K562 (cell line): ENCODE measurements around the gene NENF. TPM values are rescaled to one million over a fixed set of nuclear protein-coding genes. Genes with fewer than 3 reads are reported as not detected.
A peak's percentile ranks its signal among the peaks of the same experiment; 100 is the strongest.

Experiments used
- CREM ChIP-seq: IDR thresholded peaks from 2 replicates; pipeline ENCODE4 v1.6.1; 2014; ENCODE audit warnings: antibody characterized with exemption, low read depth
- CTCF ChIP-seq, 3 experiments: IDR thresholded peaks in 2 of 3; conservative IDR thresholded peaks in 1 of 3; 2 replicates each; pipeline ENCODE4 v1.5.1; 2011 to 2012; ENCODE audit warnings: low read length in 3 of 3, mild to moderate bottlenecking in 3 of 3, control low read depth in 2 of 3, improper control_type of control experiment in 1 of 3, inconsistent platforms in 1 of 3, low read depth in 1 of 3, mixed read lengths in 1 of 3, moderate library complexity in 1 of 3; ENCODE audit not compliant: insufficient read depth in 2 of 3
- CXXC5 ChIP-seq: fragments of 250-450 bp; sonication (Bioruptor Pico); IDR thresholded peaks from 2 replicates; pipeline ENCODE4 v1.8.0; 2022; ENCODE audit warnings: inconsistent platforms, mild to moderate bottlenecking, moderate library complexity
- DEAF1 ChIP-seq: fragments of 450-650 bp; formaldehyde crosslinking; IDR thresholded peaks from 2 replicates; pipeline ENCODE4 v1.4.0; 2020; ENCODE audit warnings: mild to moderate bottlenecking, moderate library complexity
- GABPB1 ChIP-seq: sonication (generic); formaldehyde crosslinking; IDR thresholded peaks from 2 replicates; pipeline ENCODE4 v1.8.0; 2022; ENCODE audit warnings: mild to moderate bottlenecking, missing genetic modification reagents
- HDAC8 ChIP-seq: fragments of 450-650 bp; IDR thresholded peaks from 2 replicates; pipeline ENCODE4 v1.6.1; 2016; ENCODE audit warnings: mild to moderate bottlenecking, missing genetic modification characterization, moderate library complexity, missing compliant biosample characterization
- JUND ChIP-seq, 2 experiments: IDR thresholded peaks; 2 replicates in 1 of 2; 3 replicates in 1 of 2; pipeline ENCODE4 v1.6.1; 2011; ENCODE audit warnings: borderline replicate concordance in 2 of 2, low read depth in 2 of 2, low read length in 2 of 2, improper control_type of control experiment in 1 of 2, missing biosample characterization in 1 of 2, missing genetic modification characterization in 1 of 2, missing genetic modification reagents in 1 of 2
- KLF16 ChIP-seq: IDR thresholded peaks from 2 replicates; pipeline ENCODE4 v1.6.1; 2016; ENCODE audit warnings: antibody characterized with exemption
- MYC ChIP-seq, 2 experiments: fragments of 250-450 bp in 1 of 2; sonication (Bioruptor Pico) in 1 of 2; IDR thresholded peaks; 2 replicates each; pipeline versions ENCODE4 v1.5.1 to v1.6.1; 2012 to 2021; ENCODE audit warnings: low read depth in 2 of 2, borderline replicate concordance in 1 of 2, improper control_type of control experiment in 1 of 2, low read length in 1 of 2, mild to moderate bottlenecking in 1 of 2, moderate library complexity in 1 of 2
- NEUROD1 ChIP-seq: fragments of 150-350 bp; IDR thresholded peaks from 2 replicates; pipeline ENCODE4 v1.6.1; 2014; ENCODE audit warnings: borderline replicate concordance, low read length, low read depth; ENCODE audit not compliant: partially characterized antibody
- PML ChIP-seq: IDR thresholded peaks from 2 replicates; pipeline ENCODE4 v1.6.1; 2012; ENCODE audit warnings: low read length, inconsistent platforms
- POLR2AphosphoS2 ChIP-seq: IDR thresholded peaks from 2 replicates; pipeline ENCODE4 v1.6.1; 2012; ENCODE audit warnings: low read length, improper control_type of control experiment
- PRPF4 ChIP-seq: fragments of 200-400 bp; formaldehyde crosslinking; IDR thresholded peaks from one replicate; pipeline ENCODE4 v1.6.1; 2017; ENCODE audit warnings: low read length, low read depth, mild to moderate bottlenecking; ENCODE audit not compliant: insufficient read depth, poor library complexity, severe bottlenecking
- RAD21 ChIP-seq, 2 experiments: fragments of 250-450 bp in 1 of 2; fragments of 450-650 bp in 1 of 2; sonication (Bioruptor Pico) in 1 of 2; formaldehyde crosslinking in 1 of 2; IDR thresholded peaks in 1 of 2; conservative IDR thresholded peaks in 1 of 2; 2 replicates each; pipeline versions ENCODE4 v1.4.0 to v1.8.0; 2020 to 2022; ENCODE audit warnings: mild to moderate bottlenecking in 2 of 2, moderate library complexity in 1 of 2
- RB1 ChIP-seq: fragments of 450-650 bp; IDR thresholded peaks from 2 replicates; pipeline ENCODE4 v1.6.1; 2017; ENCODE audit warnings: low read depth, mild to moderate bottlenecking
- RBM39 ChIP-seq: fragments of 200-400 bp; formaldehyde crosslinking; optimal IDR thresholded peaks from 2 replicates; pipeline ENCODE3; 2018; ENCODE audit warnings: low read depth, low read length
- SMAD4 ChIP-seq: fragments of 250-450 bp; sonication (Bioruptor Pico); conservative IDR thresholded peaks from 2 replicates; pipeline ENCODE4 v1.8.0; 2021; ENCODE audit warnings: inconsistent platforms, mild to moderate bottlenecking, moderate library complexity
- SMC3 ChIP-seq: conservative IDR thresholded peaks from 2 replicates; pipeline ENCODE4 v1.6.1; 2011; ENCODE audit warnings: low read depth, low read length, improper control_type of control experiment; ENCODE audit not compliant: insufficient read depth
- SOX6 ChIP-seq: fragments of 450-650 bp; IDR thresholded peaks from 2 replicates; pipeline ENCODE4 v1.6.1; 2014; ENCODE audit warnings: mild to moderate bottlenecking
- STAG1 ChIP-seq: sonication (generic); formaldehyde crosslinking; IDR thresholded peaks from 2 replicates; pipeline ENCODE4 v1.5.0; 2020; ENCODE audit warnings: missing genetic modification reagents, borderline replicate concordance
- TCFL5 ChIP-seq: fragments of 250-450 bp; sonication (Bioruptor Pico); conservative IDR thresholded peaks from 2 replicates; pipeline ENCODE4 v1.6.1; 2021; ENCODE audit warnings: mild to moderate bottlenecking, moderate library complexity, matching md5 sums
- ZBTB17 ChIP-seq: fragments of 450-650 bp; formaldehyde crosslinking; IDR thresholded peaks from 2 replicates; pipeline ENCODE4 v1.4.0; 2020; ENCODE audit warnings: mild to moderate bottlenecking
- ZFX ChIP-seq: sonication (generic); formaldehyde crosslinking; IDR thresholded peaks from 2 replicates; pipeline ENCODE4 v1.8.0; 2022; ENCODE audit warnings: mild to moderate bottlenecking, missing genetic modification reagents, moderate library complexity
- ZNF263 ChIP-seq: sonication (generic); formaldehyde crosslinking; IDR thresholded peaks from 2 replicates; pipeline ENCODE4 v1.8.0; 2022; ENCODE audit warnings: mild to moderate bottlenecking, missing genetic modification reagents, borderline replicate concordance
- ZNF41 ChIP-seq: fragments of 250-450 bp; sonication (Bioruptor Pico); conservative IDR thresholded peaks from 2 replicates; pipeline ENCODE4 v1.4.0; 2020; ENCODE audit warnings: mild to moderate bottlenecking
- polyA plus RNA-seq, 8 experiments: library from polyadenylated mRNA; depleted of rRNA in 4 of 8; stranded (reverse) in 5 of 8; unstranded in 3 of 8; fragments of >200 nt; fragmentation: Nextera tagmentation in 2 of 8; fragmentation: Illumina TruSeq in 1 of 8; extraction: Ambion mirVana in 2 of 8; extraction: Trizol in 1 of 8; gene quantifications; 2 replicates each; pipeline versions ENCODE4 v1.2.1 to v1.2.3, GENCODE V29; 2011 to 2014; ENCODE audit warnings: inconsistent platforms in 1 of 8, missing spikeins in 1 of 8
- total RNA-seq, 7 experiments: library from RNA; depleted of rRNA in 6 of 7; stranded (reverse); fragments of >200 nt in 6 of 7; fragmentation: Illumina TruSeq in 2 of 7; extraction: Trizol in 2 of 7; gene quantifications; 2 replicates each; pipeline versions ENCODE4 v1.2.1 to v1.2.3, GENCODE V29; 2011 to 2021; ENCODE audit warnings: low replicate concordance in 1 of 7

The NENF gene
- total and polyA plus RNA-seq, 9 of the 15 experiments (the other 6 are each of a cell fraction or from before 2014, with no cell fraction given): 6.1 to 100 (median 72.8) TPM

GRCh38 chr1:212477014-212477679 is 44.4 kb downstream of the NENF start (continued):
- TF ChIP-seq GABPB1 (CRISPR knock-in tag): peak; percentile 25; the same call in 1 of the 2 replicates
- peak; percentile 35; the same call in 1 of the 2 replicates for TF ChIP-seq SOX6
- TF ChIP-seq TCFL5 (CRISPR knock-in tag): no peak
- peak; percentile 5; the same call in 1 of the 2 replicates for TF ChIP-seq CREM
- TF ChIP-seq JUND (IDR thresholded peaks at IDR 0.05; ENCODE audit: borderline replicate concordance, low read depth, low read length): peak; percentile 38; the same call in 1 of the 2 replicates
- no peak for TF ChIP-seq JUND (tag; IDR thresholded peaks at IDR 0.05; ENCODE audit: borderline replicate concordance, low read depth, low read length)
- TF ChIP-seq SMC3: peak; percentile 96
- peak; percentile 57 for TF ChIP-seq STAG1 (CRISPR knock-in tag)
- TF ChIP-seq MYC (IDR thresholded peaks at IDR 0.05; ENCODE audit: low read depth, low read length): 0 out of 2 replicates have a peak, but pooled peaks have one; percentile 46
- TF ChIP-seq MYC (CRISPR knock-in tag; IDR thresholded peaks at IDR 0.05; ENCODE audit: borderline replicate concordance, low read depth): no peak
- TF ChIP-seq RBM39: no peak
- TF ChIP-seq DEAF1: peak; percentile 73
- TF ChIP-seq RB1: peak; percentile 80
- TF ChIP-seq ZNF263: peak; percentile 75
- TF ChIP-seq ZNF41: no peak
- peak; percentile 96 to 98 (median 97) for TF ChIP-seq CTCF (IDR thresholded peaks at IDR 0.05 in 2 of 3, conservative IDR thresholded peaks at IDR 0.05 in 1 of 3; ENCODE audit: insufficient read depth in 2 of 3, low read depth in 1 of 3, low read length in 3 of 3)
- TF ChIP-seq RAD21 (CRISPR knock-in tag; conservative IDR thresholded peaks at IDR 0.05 in 1 of 2, IDR thresholded peaks at IDR 0.05 in 1 of 2): peak; percentile 97 to 98
- TF ChIP-seq PRPF4: no peak
- TF ChIP-seq ZFX (CRISPR knock-in tag): no peak
- 0 out of 2 replicates have a peak, but pooled peaks have one; percentile 18 for TF ChIP-seq HDAC8 (tag)
- peak; percentile 23 for TF ChIP-seq NEUROD1
- TF ChIP-seq CXXC5 (CRISPR knock-in tag): peak; percentile 19; the same call in 1 of the 2 replicates
- no peak for TF ChIP-seq ZBTB17 (CRISPR knock-in tag)
- no peak for TF ChIP-seq POLR2AphosphoS2
- no peak for TF ChIP-seq PML
- peak; percentile 60; the same call in 1 of the 2 replicates for TF ChIP-seq KLF16
- peak; percentile 46; the same call in 1 of the 2 replicates for TF ChIP-seq SMAD4 (CRISPR knock-in tag)
